ENCODE data around the gene RALY. TPM values are rescaled to one million over a fixed set of nuclear protein-coding genes. Genes with fewer than 3 reads are reported as not detected.

Gene RALY
- total RNA-seq, 1 experiment from 2014 or later = 119 TPM

DNA sequence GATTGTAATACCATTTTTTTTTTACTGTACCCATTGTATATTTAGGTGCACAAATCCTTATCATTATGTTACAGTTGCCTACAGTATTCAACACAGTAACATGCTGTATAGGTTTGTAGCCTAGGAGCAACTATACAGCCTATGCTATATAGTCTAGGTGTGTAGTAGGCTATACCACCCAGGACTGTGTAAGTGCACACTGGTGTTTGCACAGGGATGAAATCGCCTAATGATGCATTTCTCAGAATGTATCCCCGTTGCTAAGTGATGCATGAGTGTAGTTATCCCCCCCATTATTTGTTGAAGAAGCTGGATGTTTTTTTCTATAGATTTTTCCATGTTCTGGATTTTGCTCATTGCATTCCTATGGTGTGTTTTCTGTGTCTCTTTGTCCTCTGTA is 12.9 kb downstream of the RALY start (continued):
- TF ChIP-seq, protein P1, sequence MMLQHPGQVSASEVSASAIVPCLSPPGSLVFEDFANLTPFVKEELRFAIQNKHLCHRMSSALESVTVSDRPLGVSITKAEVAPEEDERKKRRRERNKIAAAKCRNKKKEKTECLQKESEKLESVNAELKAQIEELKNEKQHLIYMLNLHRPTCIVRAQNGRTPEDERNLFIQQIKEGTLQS (IDR thresholded peaks at IDR 0.05) = no peak
- TF ChIP-seq SIN3A (IDR thresholded peaks at IDR 0.05; ENCODE audit: low read depth) = no peak
- TF ChIP-seq POLR2A (IDR thresholded peaks at IDR 0.05; ENCODE audit: borderline replicate concordance, extremely low read depth, insufficient read depth, insufficient read length) = no peak
- no peak for TF ChIP-seq ZNF274 (IDR thresholded peaks at IDR 0.05; ENCODE audit: low read depth, low read length)
- no peak for TF ChIP-seq RAD21 (IDR thresholded peaks at IDR 0.05; ENCODE audit: low read depth)

DNA sequence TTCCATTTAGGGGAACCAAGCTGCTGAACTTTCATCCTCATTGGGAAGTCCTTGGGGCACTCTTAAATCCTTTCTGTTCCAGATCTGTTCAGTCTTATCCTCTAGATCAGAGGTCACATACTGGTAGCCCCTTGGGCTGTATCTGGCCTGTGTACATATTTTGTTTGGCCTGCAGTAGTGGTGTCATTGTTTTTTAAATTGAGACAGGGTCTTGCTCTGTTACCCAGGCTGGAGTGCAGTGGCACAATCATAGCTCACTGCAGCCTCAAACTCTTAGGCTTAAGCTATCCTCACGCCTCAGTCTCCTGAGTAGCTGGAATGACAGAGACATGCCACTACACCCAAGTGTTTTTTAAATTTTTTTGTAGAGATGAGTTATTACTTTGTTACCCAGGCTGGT is 14.8 kb downstream of the RALY start:
- no TSS peak for BruUV-seq (replicated peaks)
- no peak overlapping the region for H3K4me2 ChIP-seq (ENCODE audit: low read length)
- H3K9ac ChIP-seq (ENCODE audit: low read length) = no peak overlapping the region
- DNase-seq (ENCODE audit: low read depth, low spot score) = no peak
- TF ChIP-seq SIN3A (IDR thresholded peaks at IDR 0.05; ENCODE audit: low read depth) (no peak), YY1 (IDR thresholded peaks at IDR 0.05; ENCODE audit: extremely low read depth, insufficient replicate concordance, low read depth, low read length) (no peak), TCF7L2 (IDR thresholded peaks at IDR 0.05; ENCODE audit: borderline replicate concordance, extremely low read depth, insufficient read depth, insufficient read length) (no peak), ELF1 (IDR thresholded peaks at IDR 0.05; ENCODE audit: borderline replicate concordance, low read depth) (no peak), POLR2AphosphoS5 (IDR thresholded peaks at IDR 0.05; ENCODE audit: low read depth, low read length) (no peak), ZNF274 (IDR thresholded peaks at IDR 0.05; ENCODE audit: low read depth, low read length) (no peak), EZH2phosphoT487 (IDR thresholded peaks at IDR 0.05; ENCODE audit: borderline replicate concordance) (no peak), JUND (IDR thresholded peaks at IDR 0.05) (no peak), EZH2 (IDR thresholded peaks at IDR 0.05) (no peak)
- TF ChIP-seq, protein P2, sequence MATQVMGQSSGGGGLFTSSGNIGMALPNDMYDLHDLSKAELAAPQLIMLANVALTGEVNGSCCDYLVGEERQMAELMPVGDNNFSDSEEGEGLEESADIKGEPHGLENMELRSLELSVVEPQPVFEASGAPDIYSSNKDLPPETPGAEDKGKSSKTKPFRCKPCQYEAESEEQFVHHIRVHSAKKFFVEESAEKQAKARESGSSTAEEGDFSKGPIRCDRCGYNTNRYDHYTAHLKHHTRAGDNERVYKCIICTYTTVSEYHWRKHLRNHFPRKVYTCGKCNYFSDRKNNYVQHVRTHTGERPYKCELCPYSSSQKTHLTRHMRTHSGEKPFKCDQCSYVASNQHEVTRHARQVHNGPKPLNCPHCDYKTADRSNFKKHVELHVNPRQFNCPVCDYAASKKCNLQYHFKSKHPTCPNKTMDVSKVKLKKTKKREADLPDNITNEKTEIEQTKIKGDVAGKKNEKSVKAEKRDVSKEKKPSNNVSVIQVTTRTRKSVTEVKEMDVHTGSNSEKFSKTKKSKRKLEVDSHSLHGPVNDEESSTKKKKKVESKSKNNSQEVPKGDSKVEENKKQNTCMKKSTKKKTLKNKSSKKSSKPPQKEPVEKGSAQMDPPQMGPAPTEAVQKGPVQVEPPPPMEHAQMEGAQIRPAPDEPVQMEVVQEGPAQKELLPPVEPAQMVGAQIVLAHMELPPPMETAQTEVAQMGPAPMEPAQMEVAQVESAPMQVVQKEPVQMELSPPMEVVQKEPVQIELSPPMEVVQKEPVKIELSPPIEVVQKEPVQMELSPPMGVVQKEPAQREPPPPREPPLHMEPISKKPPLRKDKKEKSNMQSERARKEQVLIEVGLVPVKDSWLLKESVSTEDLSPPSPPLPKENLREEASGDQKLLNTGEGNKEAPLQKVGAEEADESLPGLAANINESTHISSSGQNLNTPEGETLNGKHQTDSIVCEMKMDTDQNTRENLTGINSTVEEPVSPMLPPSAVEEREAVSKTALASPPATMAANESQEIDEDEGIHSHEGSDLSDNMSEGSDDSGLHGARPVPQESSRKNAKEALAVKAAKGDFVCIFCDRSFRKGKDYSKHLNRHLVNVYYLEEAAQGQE (IDR thresholded peaks at IDR 0.05; ENCODE audit: low read depth) = no peak
- TF ChIP-seq, protein P3, sequence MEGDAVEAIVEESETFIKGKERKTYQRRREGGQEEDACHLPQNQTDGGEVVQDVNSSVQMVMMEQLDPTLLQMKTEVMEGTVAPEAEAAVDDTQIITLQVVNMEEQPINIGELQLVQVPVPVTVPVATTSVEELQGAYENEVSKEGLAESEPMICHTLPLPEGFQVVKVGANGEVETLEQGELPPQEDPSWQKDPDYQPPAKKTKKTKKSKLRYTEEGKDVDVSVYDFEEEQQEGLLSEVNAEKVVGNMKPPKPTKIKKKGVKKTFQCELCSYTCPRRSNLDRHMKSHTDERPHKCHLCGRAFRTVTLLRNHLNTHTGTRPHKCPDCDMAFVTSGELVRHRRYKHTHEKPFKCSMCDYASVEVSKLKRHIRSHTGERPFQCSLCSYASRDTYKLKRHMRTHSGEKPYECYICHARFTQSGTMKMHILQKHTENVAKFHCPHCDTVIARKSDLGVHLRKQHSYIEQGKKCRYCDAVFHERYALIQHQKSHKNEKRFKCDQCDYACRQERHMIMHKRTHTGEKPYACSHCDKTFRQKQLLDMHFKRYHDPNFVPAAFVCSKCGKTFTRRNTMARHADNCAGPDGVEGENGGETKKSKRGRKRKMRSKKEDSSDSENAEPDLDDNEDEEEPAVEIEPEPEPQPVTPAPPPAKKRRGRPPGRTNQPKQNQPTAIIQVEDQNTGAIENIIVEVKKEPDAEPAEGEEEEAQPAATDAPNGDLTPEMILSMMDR (IDR thresholded peaks at IDR 0.05 in 2 of 3, conservative IDR thresholded peaks at IDR 0.05 in 1 of 3; ENCODE audit: borderline replicate concordance in 1 of 3, insufficient read depth in 1 of 3, low read depth in 2 of 3, low read length in 2 of 3) = no peak
- TF ChIP-seq, protein P1 (IDR thresholded peaks at IDR 0.05) = no peak
- TF ChIP-seq, protein P4, sequence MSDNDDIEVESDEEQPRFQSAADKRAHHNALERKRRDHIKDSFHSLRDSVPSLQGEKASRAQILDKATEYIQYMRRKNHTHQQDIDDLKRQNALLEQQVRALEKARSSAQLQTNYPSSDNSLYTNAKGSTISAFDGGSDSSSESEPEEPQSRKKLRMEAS (IDR thresholded peaks at IDR 0.05) = no peak
- no peaks in the 10 kb centered on the region for H3K4me1 ChIP-seq (ENCODE audit: control insufficient read depth in 1 of 2, insufficient read depth in 2 of 2, low read length in 2 of 2)
- no peaks in the 10 kb centered on the region for H3K27me3 ChIP-seq (ENCODE audit: insufficient read depth, low read length)
- no peaks in the 10 kb centered on the region for H4K20me1 ChIP-seq (ENCODE audit: insufficient read depth)
- no peaks in the 10 kb centered on the region for H3K9me2 ChIP-seq (ENCODE audit: insufficient read depth)
- H3K4me3 ChIP-seq (replicated peaks in 1 of 2; ENCODE audit: low read depth in 1 of 2, low read length in 2 of 2) = no peak overlapping the region
- ChIA-PET CTCF (no interaction called here), POLR2A (no interaction called here), RAD21 (ENCODE audit: low non-redundant PET in 1 of 2, low total read pairs in 2 of 2, uncharacterized antibody in 2 of 2, unreplicated experiment in 2 of 2) (no interaction called here)
- H3K79me2 ChIP-seq (ENCODE audit: insufficient read depth, low read length) = peaks cover 95% of the 10 kb centered on the region
- no peak overlapping the region for H3K27ac ChIP-seq (ENCODE audit: low read depth, low read length)
- no peaks in the 10 kb centered on the region for H3K9me3 ChIP-seq (ENCODE audit: control insufficient read depth in 1 of 2, insufficient read depth in 1 of 2, low read depth in 1 of 2, low read length in 2 of 2)
- H3K36me3 ChIP-seq (ENCODE audit: control insufficient read depth in 1 of 2, insufficient read depth in 2 of 2, low read length in 2 of 2) = no peaks in the 10 kb centered on the region
- no peak overlapping the region for H2AFZ ChIP-seq (ENCODE audit: low read depth, low read length, poor library complexity, severe bottlenecking)
- intact Hi-C loops (cut with micrococcal nuclease) = no loop called here
- ATAC-seq = no peak

All from HCT116 (cell line).